HEK293 (cell line): Measurements from ENCODE around the gene DZIP3.

Experiments
- ZNF138 ChIP-seq: fragments of 450-650 bp; formaldehyde crosslinking; IDR thresholded peaks from 2 replicates; pipeline ENCODE4 v1.5.1; 2016; ENCODE audit warnings: missing biosample characterization, missing genetic modification characterization, borderline replicate concordance
- ZNF146 ChIP-seq: fragments of 450-650 bp; formaldehyde crosslinking; IDR thresholded peaks from 2 replicates; pipeline ENCODE4 v1.5.1; 2016; ENCODE audit warnings: missing biosample characterization, missing genetic modification characterization
- ZNF175 ChIP-seq: fragments of 450-650 bp; formaldehyde crosslinking; IDR thresholded peaks from 2 replicates; pipeline ENCODE4 v1.5.1; 2016; ENCODE audit warnings: missing biosample characterization, missing genetic modification characterization
- ZNF274 ChIP-seq, 2 experiments: fragments of 200-500 bp in 1 of 2; fragments of 450-650 bp in 1 of 2; sonication (Bioruptor generic) in 1 of 2; formaldehyde crosslinking in 1 of 2; IDR thresholded peaks; 2 replicates each; pipeline versions ENCODE4 v1.5.1 to v1.6.1; 2014 to 2016; ENCODE audit warnings: borderline replicate concordance in 1 of 2, inconsistent platforms in 1 of 2, low read length in 1 of 2, missing biosample characterization in 1 of 2, missing genetic modification characterization in 1 of 2
- ZNF280D ChIP-seq: fragments of 450-650 bp; formaldehyde crosslinking; IDR thresholded peaks from 2 replicates; pipeline ENCODE4 v1.5.1; 2016; ENCODE audit warnings: missing biosample characterization, missing genetic modification characterization
- ZNF335 ChIP-seq: fragments of 450-650 bp; formaldehyde crosslinking; conservative IDR thresholded peaks from 2 replicates; pipeline ENCODE4 v1.5.1; 2016; ENCODE audit warnings: missing biosample characterization, missing genetic modification characterization
- ZNF530 ChIP-seq: fragments of 450-650 bp; formaldehyde crosslinking; IDR thresholded peaks from 2 replicates; pipeline ENCODE4 v1.5.1; 2016; ENCODE audit warnings: low read depth, missing biosample characterization, missing genetic modification characterization
- ZNF544 ChIP-seq: fragments of 450-650 bp; formaldehyde crosslinking; IDR thresholded peaks from 2 replicates; pipeline ENCODE4 v1.5.0; 2017; ENCODE audit warnings: missing biosample characterization, missing genetic modification characterization
- ZNF692 ChIP-seq: fragments of 450-650 bp; formaldehyde crosslinking; IDR thresholded peaks from 2 replicates; pipeline ENCODE4 v1.5.1; 2016; ENCODE audit warnings: missing biosample characterization, missing genetic modification characterization
- TF ChIP-seq, protein P1 (sequence below): fragments of 450-650 bp; formaldehyde crosslinking; IDR thresholded peaks from 2 replicates; pipeline ENCODE4 v1.5.1; 2016; ENCODE audit warnings: missing biosample characterization, missing genetic modification characterization
- TF ChIP-seq, protein P2 (sequence below): fragments of 450-650 bp; formaldehyde crosslinking; IDR thresholded peaks from 2 replicates; pipeline ENCODE4 v1.5.1; 2016; ENCODE audit warnings: missing biosample characterization, missing genetic modification characterization
- TF ChIP-seq, protein P3 (sequence below): fragments of 450-650 bp; formaldehyde crosslinking; IDR thresholded peaks from 2 replicates; pipeline ENCODE4 v1.5.1; 2016; ENCODE audit warnings: missing biosample characterization, missing genetic modification characterization
- TF ChIP-seq, protein P4 (sequence below): fragments of 450-650 bp; formaldehyde crosslinking; IDR thresholded peaks from 2 replicates; pipeline ENCODE4 v1.5.1; 2016; ENCODE audit warnings: missing biosample characterization, missing genetic modification characterization

- TF ChIP-seq ZNF280D (tag by site-specific recombination) (no peak), ZNF692 (no peak), ZNF138 (no peak), ZNF544 (tag by site-specific recombination) (no peak), ZNF335 (tag by site-specific recombination) (no peak), ZNF146 (tag by site-specific recombination) (no peak), ZNF530 (tag by site-specific recombination) (no peak), ZNF175 (tag by site-specific recombination) (no peak), ZNF274 (IDR thresholded peaks at IDR 0.05; ENCODE audit: low read length) (no peak), ZNF274 (tag by site-specific recombination; IDR thresholded peaks at IDR 0.05; ENCODE audit: borderline replicate concordance) (no peak)
- TF ChIP-seq, protein P1, sequence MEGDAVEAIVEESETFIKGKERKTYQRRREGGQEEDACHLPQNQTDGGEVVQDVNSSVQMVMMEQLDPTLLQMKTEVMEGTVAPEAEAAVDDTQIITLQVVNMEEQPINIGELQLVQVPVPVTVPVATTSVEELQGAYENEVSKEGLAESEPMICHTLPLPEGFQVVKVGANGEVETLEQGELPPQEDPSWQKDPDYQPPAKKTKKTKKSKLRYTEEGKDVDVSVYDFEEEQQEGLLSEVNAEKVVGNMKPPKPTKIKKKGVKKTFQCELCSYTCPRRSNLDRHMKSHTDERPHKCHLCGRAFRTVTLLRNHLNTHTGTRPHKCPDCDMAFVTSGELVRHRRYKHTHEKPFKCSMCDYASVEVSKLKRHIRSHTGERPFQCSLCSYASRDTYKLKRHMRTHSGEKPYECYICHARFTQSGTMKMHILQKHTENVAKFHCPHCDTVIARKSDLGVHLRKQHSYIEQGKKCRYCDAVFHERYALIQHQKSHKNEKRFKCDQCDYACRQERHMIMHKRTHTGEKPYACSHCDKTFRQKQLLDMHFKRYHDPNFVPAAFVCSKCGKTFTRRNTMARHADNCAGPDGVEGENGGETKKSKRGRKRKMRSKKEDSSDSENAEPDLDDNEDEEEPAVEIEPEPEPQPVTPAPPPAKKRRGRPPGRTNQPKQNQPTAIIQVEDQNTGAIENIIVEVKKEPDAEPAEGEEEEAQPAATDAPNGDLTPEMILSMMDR (tag by site-specific recombination): no peak
- TF ChIP-seq, protein P2, sequence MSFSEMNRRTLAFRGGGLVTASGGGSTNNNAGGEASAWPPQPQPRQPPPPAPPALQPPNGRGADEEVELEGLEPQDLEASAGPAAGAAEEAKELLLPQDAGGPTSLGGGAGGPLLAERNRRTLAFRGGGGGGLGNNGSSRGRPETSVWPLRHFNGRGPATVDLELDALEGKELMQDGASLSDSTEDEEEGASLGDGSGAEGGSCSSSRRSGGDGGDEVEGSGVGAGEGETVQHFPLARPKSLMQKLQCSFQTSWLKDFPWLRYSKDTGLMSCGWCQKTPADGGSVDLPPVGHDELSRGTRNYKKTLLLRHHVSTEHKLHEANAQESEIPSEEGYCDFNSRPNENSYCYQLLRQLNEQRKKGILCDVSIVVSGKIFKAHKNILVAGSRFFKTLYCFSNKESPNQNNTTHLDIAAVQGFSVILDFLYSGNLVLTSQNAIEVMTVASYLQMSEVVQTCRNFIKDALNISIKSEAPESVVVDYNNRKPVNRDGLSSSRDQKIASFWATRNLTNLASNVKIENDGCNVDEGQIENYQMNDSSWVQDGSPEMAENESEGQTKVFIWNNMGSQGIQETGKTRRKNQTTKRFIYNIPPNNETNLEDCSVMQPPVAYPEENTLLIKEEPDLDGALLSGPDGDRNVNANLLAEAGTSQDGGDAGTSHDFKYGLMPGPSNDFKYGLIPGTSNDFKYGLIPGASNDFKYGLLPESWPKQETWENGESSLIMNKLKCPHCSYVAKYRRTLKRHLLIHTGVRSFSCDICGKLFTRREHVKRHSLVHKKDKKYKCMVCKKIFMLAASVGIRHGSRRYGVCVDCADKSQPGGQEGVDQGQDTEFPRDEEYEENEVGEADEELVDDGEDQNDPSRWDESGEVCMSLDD (tag by site-specific recombination): no peak
- TF ChIP-seq, protein P3, sequence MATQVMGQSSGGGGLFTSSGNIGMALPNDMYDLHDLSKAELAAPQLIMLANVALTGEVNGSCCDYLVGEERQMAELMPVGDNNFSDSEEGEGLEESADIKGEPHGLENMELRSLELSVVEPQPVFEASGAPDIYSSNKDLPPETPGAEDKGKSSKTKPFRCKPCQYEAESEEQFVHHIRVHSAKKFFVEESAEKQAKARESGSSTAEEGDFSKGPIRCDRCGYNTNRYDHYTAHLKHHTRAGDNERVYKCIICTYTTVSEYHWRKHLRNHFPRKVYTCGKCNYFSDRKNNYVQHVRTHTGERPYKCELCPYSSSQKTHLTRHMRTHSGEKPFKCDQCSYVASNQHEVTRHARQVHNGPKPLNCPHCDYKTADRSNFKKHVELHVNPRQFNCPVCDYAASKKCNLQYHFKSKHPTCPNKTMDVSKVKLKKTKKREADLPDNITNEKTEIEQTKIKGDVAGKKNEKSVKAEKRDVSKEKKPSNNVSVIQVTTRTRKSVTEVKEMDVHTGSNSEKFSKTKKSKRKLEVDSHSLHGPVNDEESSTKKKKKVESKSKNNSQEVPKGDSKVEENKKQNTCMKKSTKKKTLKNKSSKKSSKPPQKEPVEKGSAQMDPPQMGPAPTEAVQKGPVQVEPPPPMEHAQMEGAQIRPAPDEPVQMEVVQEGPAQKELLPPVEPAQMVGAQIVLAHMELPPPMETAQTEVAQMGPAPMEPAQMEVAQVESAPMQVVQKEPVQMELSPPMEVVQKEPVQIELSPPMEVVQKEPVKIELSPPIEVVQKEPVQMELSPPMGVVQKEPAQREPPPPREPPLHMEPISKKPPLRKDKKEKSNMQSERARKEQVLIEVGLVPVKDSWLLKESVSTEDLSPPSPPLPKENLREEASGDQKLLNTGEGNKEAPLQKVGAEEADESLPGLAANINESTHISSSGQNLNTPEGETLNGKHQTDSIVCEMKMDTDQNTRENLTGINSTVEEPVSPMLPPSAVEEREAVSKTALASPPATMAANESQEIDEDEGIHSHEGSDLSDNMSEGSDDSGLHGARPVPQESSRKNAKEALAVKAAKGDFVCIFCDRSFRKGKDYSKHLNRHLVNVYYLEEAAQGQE: no peak
- TF ChIP-seq, protein P4, sequence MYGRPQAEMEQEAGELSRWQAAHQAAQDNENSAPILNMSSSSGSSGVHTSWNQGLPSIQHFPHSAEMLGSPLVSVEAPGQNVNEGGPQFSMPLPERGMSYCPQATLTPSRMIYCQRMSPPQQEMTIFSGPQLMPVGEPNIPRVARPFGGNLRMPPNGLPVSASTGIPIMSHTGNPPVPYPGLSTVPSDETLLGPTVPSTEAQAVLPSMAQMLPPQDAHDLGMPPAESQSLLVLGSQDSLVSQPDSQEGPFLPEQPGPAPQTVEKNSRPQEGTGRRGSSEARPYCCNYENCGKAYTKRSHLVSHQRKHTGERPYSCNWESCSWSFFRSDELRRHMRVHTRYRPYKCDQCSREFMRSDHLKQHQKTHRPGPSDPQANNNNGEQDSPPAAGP (tag by site-specific recombination): no peak
Measured at GRCh38 chr3:108566599-108566998, 22.9 kb upstream of the DZIP3 start.
